Uterine smooth muscle cell (primary cell): Measurements from ENCODE around the gene GPR141. TPM values are rescaled to one million over a fixed set of nuclear protein-coding genes. Genes with fewer than 3 reads are reported as not detected.

Experiments used
- total RNA-seq: library from RNA; depleted of rRNA; stranded (reverse); fragments of >200 nt; gene quantifications from 2 replicates; pipeline ENCODE4 v1.2.3, GENCODE V29; 2014

GPR141 gene
- total RNA-seq, result not detected in 2 replicates

GRCh38 chr7:37683246-37684120, at the start of gene GPR141:
GPR141 (plus strand) TSS chr7:37683766; CDS start chr7:37740394, 56,628 bp downstream.

Other genes starting within 250 kb of the GPR141 start
- 0.50 and 0.55 TPM in 2 replicates for gene ELMO1, start 234.9 kb upstream of the GPR141 start, total RNA-seq
- not detected in 2 replicates for gene NME8, start 164.8 kb downstream of the GPR141 start, total RNA-seq
- 0.55 and 3.2 TPM in 2 replicates for gene SFRP4, start 233.1 kb downstream of the GPR141 start, total RNA-seq
- 12.8 and 24.2 TPM in 2 replicates for gene EPDR1, start 236.9 kb downstream of the GPR141 start, total RNA-seq